SH-SY5Y (cell line): Measurements from ENCODE around the gene TBC1D10A.

Source experiments
- GATA2 ChIP-seq: IDR thresholded peaks from 2 replicates; pipeline ENCODE4 v1.6.1; 2011; ENCODE audit warnings: mild to moderate bottlenecking, low read depth, low read length
- GATA3 ChIP-seq: IDR thresholded peaks from 2 replicates; pipeline ENCODE4 v1.6.1; 2011; ENCODE audit warnings: low read depth, mild to moderate bottlenecking, low read length, moderate library complexity

DNA sequence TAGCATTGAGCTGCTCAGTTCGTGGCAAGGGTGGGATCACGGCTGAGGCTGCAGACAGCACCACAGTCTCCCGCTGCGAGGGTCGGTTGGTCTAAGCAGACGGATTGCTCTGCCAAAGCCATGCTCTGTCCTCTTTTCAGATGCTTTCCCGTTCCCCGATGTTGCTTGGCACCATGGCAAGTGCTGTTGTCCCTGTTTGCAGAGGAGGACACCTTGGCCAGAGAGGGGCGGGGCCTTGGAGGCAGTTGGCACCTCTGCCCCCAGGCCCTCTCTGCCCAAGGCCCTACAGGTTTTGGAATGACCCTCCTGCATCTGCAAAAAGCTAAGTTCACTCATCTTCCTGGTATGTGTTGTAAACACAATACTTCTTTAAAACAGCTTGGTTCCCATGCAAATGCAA is 41.7 kb upstream of the TBC1D10A start:
- TF ChIP-seq GATA3 (no peak), GATA2 (no peak)
